OCI-LY1 (cell line): Measurements from ENCODE around the gene ANKRD31.

ENCODE experiments used
- H2AFZ ChIP-seq: fragments of 200-600 bp; sonication (generic), shearing (Covaris generic); 2 replicates; pipeline ENCODE4 v1.6.0; 2014; ENCODE audit warnings: antibody characterized with exemption, mild to moderate bottlenecking, low read length
- H3F3A ChIP-seq: fragments of 200-600 bp; sonication (generic), shearing (Covaris generic); 2 replicates; pipeline ENCODE4 v1.6.0; 2014; ENCODE audit warnings: mild to moderate bottlenecking, antibody characterized with exemption, low read length, moderate library complexity; ENCODE audit not compliant: insufficient read depth
- H3K27ac ChIP-seq: fragments of 200-600 bp; sonication (generic); 2 replicates; pipeline ENCODE4 v1.5.1; 2014; ENCODE audit warnings: low read length, mixed run types, mild to moderate bottlenecking, low read depth; ENCODE audit not compliant: poor library complexity, severe bottlenecking
- H3K27me3 ChIP-seq: fragments of 200-600 bp; sonication (generic); 2 replicates; pipeline ENCODE4 v1.6.0; 2014; ENCODE audit warnings: antibody characterized with exemption, mild to moderate bottlenecking, low read length, moderate library complexity; ENCODE audit not compliant: insufficient read depth
- H3K36me3 ChIP-seq: fragments of 200-600 bp; sonication (generic); 2 replicates; pipeline ENCODE4 v1.6.1; 2014; ENCODE audit warnings: mild to moderate bottlenecking, antibody characterized with exemption, low read length, moderate library complexity, mixed read lengths; ENCODE audit not compliant: insufficient read depth
- H3K4me1 ChIP-seq: fragments of 200-600 bp; sonication (generic); 2 replicates; pipeline ENCODE4 v1.5.1; 2014; ENCODE audit warnings: mild to moderate bottlenecking, low read length, moderate library complexity; ENCODE audit not compliant: insufficient read depth, severe bottlenecking
- H3K4me2 ChIP-seq: fragments of 200-600 bp; sonication (generic), shearing (Covaris generic); 2 replicates; pipeline ENCODE4 v1.6.1; 2014; ENCODE audit warnings: low read length
- H3K4me3 ChIP-seq: fragments of 200-600 bp; sonication (generic); 2 replicates; pipeline ENCODE4 v1.5.1; 2014; ENCODE audit warnings: low read length, low read depth, mild to moderate bottlenecking, mixed read lengths; ENCODE audit not compliant: poor library complexity, severe bottlenecking
- H3K79me2 ChIP-seq: fragments of 200-600 bp; shearing (Covaris generic); 2 replicates; pipeline ENCODE4 v1.6.1; 2016; ENCODE audit warnings: mixed run types, low read length, mixed read lengths; ENCODE audit not compliant: insufficient read depth
- H3K9ac ChIP-seq: fragments of 200-600 bp; sonication (generic), shearing (Covaris generic); 2 replicates; pipeline ENCODE4 v1.6.1; 2014; ENCODE audit warnings: mild to moderate bottlenecking, low read length, mixed read lengths
- H3K9me2 ChIP-seq: fragments of 200-600 bp; sonication (generic), shearing (Covaris generic); 2 replicates; pipeline ENCODE4 v1.6.1; 2014; ENCODE audit warnings: low read depth, mild to moderate bottlenecking, low read length, mixed read lengths
- H3K9me3 ChIP-seq: fragments of 200-600 bp; shearing (Covaris generic); 2 replicates; pipeline ENCODE4 v1.6.1; 2014; ENCODE audit warnings: low read length, mixed read lengths
- H4K20me1 ChIP-seq: fragments of 200-600 bp; sonication (generic), shearing (Covaris generic); 2 replicates; pipeline ENCODE4 v1.6.0; 2016; ENCODE audit warnings: mild to moderate bottlenecking, low read length; ENCODE audit not compliant: insufficient read depth
- CTCF ChIP-seq: fragments of 200-600 bp; sonication (generic), shearing (Covaris generic); IDR thresholded peaks from 2 replicates; pipeline ENCODE4 v1.5.1; 2017; ENCODE audit warnings: mild to moderate bottlenecking, antibody characterized with exemption, low read length, moderate library complexity, mixed read lengths
- EZH2 ChIP-seq: fragments of 200-600 bp; sonication (generic), shearing (Covaris generic); IDR thresholded peaks from 2 replicates; pipeline ENCODE4 v1.8.0; 2017; ENCODE audit warnings: borderline replicate concordance, mixed run types, mild to moderate bottlenecking, antibody characterized with exemption, low read length, moderate library complexity, mixed read lengths

The ANKRD31 gene

GRCh38 chr5:75140277-75140676 lies 96.4 kb downstream of the ANKRD31 start:
- no peak overlapping the region for H2AFZ ChIP-seq

GRCh38 chr5:75138689-75139088 lies 98.0 kb downstream of the ANKRD31 start:
- TF ChIP-seq EZH2 (no peak), CTCF (no peak)
- Histone ChIP-seq H3K79me2 (no peaks in the 10 kb centered on the region), H4K20me1 (no peaks in the 10 kb centered on the region), H3K9me2 (no peaks in the 10 kb centered on the region), H3F3A (no peaks in the 10 kb centered on the region), H3K4me3 (no peak overlapping the region), H3K27ac (no peak overlapping the region), H3K27me3 (no peaks in the 10 kb centered on the region), H3K9ac (no peak overlapping the region), H3K9me3 (no peaks in the 10 kb centered on the region), H3K4me1 (no peaks in the 10 kb centered on the region), H3K4me2 (no peak overlapping the region), H3K36me3 (no peaks in the 10 kb centered on the region), H2AFZ (no peak overlapping the region)

More at GRCh38 chr5:75140277-75140676, 96.4 kb downstream of the ANKRD31 start:
- no peaks in the 10 kb centered on the region for H3F3A ChIP-seq
- H3K27ac ChIP-seq = no peak overlapping the region
- H3K79me2 ChIP-seq = no peaks in the 10 kb centered on the region
- TF ChIP-seq CTCF = no peak
- no peak for TF ChIP-seq EZH2
- no peaks in the 10 kb centered on the region for H3K9me2 ChIP-seq
- H3K9me3 ChIP-seq = no peaks in the 10 kb centered on the region
- no peaks in the 10 kb centered on the region for H4K20me1 ChIP-seq
- no peaks in the 10 kb centered on the region for H3K36me3 ChIP-seq
- H3K4me3 ChIP-seq = no peak overlapping the region
- no peak overlapping the region for H3K9ac ChIP-seq
- no peaks in the 10 kb centered on the region for H3K4me1 ChIP-seq
- no peaks in the 10 kb centered on the region for H3K27me3 ChIP-seq
- H3K4me2 ChIP-seq = no peak overlapping the region

DNA sequence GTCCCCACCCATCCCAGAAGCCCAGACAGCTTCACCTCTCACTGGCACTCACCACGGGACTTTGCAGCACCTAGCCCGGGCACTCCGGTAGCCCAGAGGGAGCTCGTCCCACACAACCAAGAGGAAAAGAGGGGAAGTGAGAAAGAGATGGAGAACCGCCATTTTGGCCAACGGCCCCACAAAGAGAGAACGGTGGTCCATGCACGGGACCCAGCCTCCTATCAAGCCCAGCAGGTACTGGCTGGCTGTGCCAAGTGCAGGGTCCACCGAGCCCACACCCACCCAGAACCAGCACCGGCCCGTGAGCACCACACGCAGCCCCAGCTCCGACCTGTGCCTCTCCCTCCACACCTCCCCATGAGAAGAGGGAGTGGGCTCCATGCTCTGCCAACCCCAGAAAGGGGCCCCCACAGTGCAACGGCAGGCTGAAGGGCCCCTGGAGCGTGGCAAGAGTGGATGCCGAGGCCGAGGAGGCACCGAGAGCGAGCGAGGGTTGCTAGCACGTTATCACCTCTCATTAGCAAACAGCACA lies 105.8 kb downstream of the ANKRD31 start:
- Histone ChIP-seq H3K9me2 (no peaks in the 10 kb centered on the region), H3K4me1 (no peaks in the 10 kb centered on the region), H3F3A (no peaks in the 10 kb centered on the region), H3K79me2 (no peaks in the 10 kb centered on the region), H3K4me3 (no peak overlapping the region), H4K20me1 (no peaks in the 10 kb centered on the region), H3K36me3 (no peaks in the 10 kb centered on the region), H3K27me3 (no peaks in the 10 kb centered on the region), H2AFZ (no peak overlapping the region), H3K27ac (no peak overlapping the region), H3K4me2 (no peak overlapping the region), H3K9me3 (no peaks in the 10 kb centered on the region), H3K9ac (no peak overlapping the region)
- no peak for TF ChIP-seq CTCF
- TF ChIP-seq EZH2 = no peak
